Lower lobe of right lung (tissue), 2 donors: ENCODE measurements around the gene INTS11. TPM values are rescaled to one million over a fixed set of nuclear protein-coding genes. Genes with fewer than 3 reads are reported as not detected.

ENCODE experiments used
- ATAC-seq, 2 donors: fragments of 200-7000 bp; cut with Tn5 transposase; one replicate each; pipeline ENCODE4 v1.9.1; 2020 to 2022; ENCODE audit warnings: mild to moderate bottlenecking in 2 of 2, moderate library complexity in 2 of 2
- DNase-seq: peaks from one replicate; pipeline ENCODE4 v3.0.0-alpha.2; 2020
- H3K27ac ChIP-seq: fragments of 200-600 bp; one replicate; pipeline ENCODE4 v1.8.0; 2022
- H3K27me3 ChIP-seq: fragments of 200-600 bp; one replicate; pipeline ENCODE4 v1.8.0; 2022; ENCODE audit warnings: low read depth
- H3K36me3 ChIP-seq: fragments of 200-600 bp; one replicate; pipeline ENCODE4 v1.8.0; 2022; ENCODE audit warnings: mild to moderate bottlenecking
- H3K4me1 ChIP-seq: fragments of 200-600 bp; one replicate; pipeline ENCODE4 v1.8.0; 2022
- H3K4me3 ChIP-seq: fragments of 200-600 bp; one replicate; pipeline ENCODE4 v1.8.0; 2022; ENCODE audit warnings: mild to moderate bottlenecking
- H3K9me3 ChIP-seq: fragments of 200-600 bp; one replicate; pipeline ENCODE4 v1.8.0; 2022
- CTCF ChIP-seq: fragments of 200-600 bp; IDR thresholded peaks from one replicate; pipeline ENCODE4 v1.8.0; 2022; ENCODE audit warnings: antibody characterized with exemption, mild to moderate bottlenecking
- intact Hi-C: fragments of 100-400 bp; cut with DNase I; formaldehyde crosslinking; loops from one replicate; pipeline ENCODE4 v1.11.0; 2022
- total RNA-seq: library from RNA; stranded (reverse); fragmentation: NEBNext Ultra II Directional; extraction: Animal tissue kit (Norgen Biotek cat#: 25700); gene quantifications from one replicate; pipeline ENCODE4 v1.2.1, GENCODE V29; 2021
- donor health status: DM: no; HTN: yes; CAD: no; lungs with severe emphysema.

Gene INTS11
- total RNA-seq, 1 donor from 2014 or later, result 88.9 TPM

GRCh38 chr1:1300352-1300739, 24.1 kb downstream of the INTS11 start:
- no peak for ATAC-seq
- peaks cover 15% of the 10 kb centered on the region for H3K36me3 ChIP-seq

GRCh38 chr1:1299686-1300351, 24.6 kb downstream of the INTS11 start:
- Histone ChIP-seq H3K36me3 (peaks cover 20% of the 10 kb centered on the region), H3K27me3 (no peaks in the 10 kb centered on the region), H3K4me1 (peaks cover 11% of the 10 kb centered on the region), H3K9me3 (no peaks in the 10 kb centered on the region), H3K4me3 (no peak overlapping the region), H3K27ac (no peak overlapping the region)
- ATAC-seq (no peak), DNase-seq (no peak)
- no peak for TF ChIP-seq CTCF
- intact Hi-C loops, result no loop called here

More at GRCh38 chr1:1300352-1300739, 24.1 kb downstream of the INTS11 start:
- intact Hi-C loops, result no loop called here
- peaks cover 16% of the 10 kb centered on the region for H3K4me1 ChIP-seq
- H3K4me3 ChIP-seq, result no peak overlapping the region
- H3K9me3 ChIP-seq, result no peaks in the 10 kb centered on the region
- no peak for DNase-seq
- TF ChIP-seq CTCF, result no peak
- no peaks in the 10 kb centered on the region for H3K27me3 ChIP-seq
- no peak overlapping the region for H3K27ac ChIP-seq

- intact Hi-C loops, result no loop called here
- ATAC-seq, result no peak
- TF ChIP-seq CTCF, result no peak
These were observed 25.4 kb downstream of the INTS11 start for GRCh38 chr1:1298861-1299685.

GRCh38 chr1:1297802-1298424, 26.5 kb downstream of the INTS11 start:
- Histone ChIP-seq H3K4me3 (no peak overlapping the region), H3K4me1 (no peaks in the 10 kb centered on the region), H3K27ac (no peak overlapping the region), H3K9me3 (no peaks in the 10 kb centered on the region), H3K27me3 (no peaks in the 10 kb centered on the region), H3K36me3 (peaks cover 21% of the 10 kb centered on the region)
- intact Hi-C loops, result no loop called here
- DNase-seq (no peak), ATAC-seq (no peak)
- TF ChIP-seq CTCF, result no peak

More at GRCh38 chr1:1298861-1299685, 25.4 kb downstream of the INTS11 start:
- Histone ChIP-seq H3K27ac (no peak overlapping the region), H3K27me3 (no peaks in the 10 kb centered on the region), H3K4me1 (peaks cover 3% of the 10 kb centered on the region), H3K4me3 (no peak overlapping the region), H3K9me3 (no peaks in the 10 kb centered on the region), H3K36me3 (peaks cover 21% of the 10 kb centered on the region)
- no peak for DNase-seq

GRCh38 chr1:1296070-1297061, 28.1 kb downstream of the INTS11 start:
- Histone ChIP-seq H3K4me3 (no peak overlapping the region), H3K9me3 (no peaks in the 10 kb centered on the region), H3K36me3 (peaks cover 21% of the 10 kb centered on the region), H3K27me3 (no peaks in the 10 kb centered on the region), H3K4me1 (no peaks in the 10 kb centered on the region), H3K27ac (no peak overlapping the region)
- no peak for DNase-seq
- TF ChIP-seq CTCF, result no peak
- intact Hi-C loops, result no loop called here
- ATAC-seq, result no peak
